ENCODE data around the gene STK26. TPM values are rescaled to one million over a fixed set of nuclear protein-coding genes. Genes with fewer than 3 reads are reported as not detected.

The STK26 gene
- total and polyA plus RNA-seq, 2 of the 13 experiments (the other 11 are each of a cell fraction or from before 2014, with no cell fraction given) = 16.9 to 47.9 TPM

- in situ Hi-C loops (cut with HindIII; ENCODE audit: extremely low pct_ligation_motif_present, low pct_unique_long_range_greater_than_20kb) (no loop called here), intact Hi-C loops (cut with micrococcal nuclease; ENCODE audit: unreplicated experiment) (no loop called here)
- 96% methylated on average over 2 of the region's 2 CpGs for WGBS (ENCODE audit: low lambda C conversion rate)
- DNase-seq (ENCODE audit: low spot score) (no peak), ATAC-seq (no peak), FAIRE-seq (no peak)
- Histone ChIP-seq H3K27me3 (ENCODE audit: control insufficient read depth in 1 of 2, insufficient read depth in 2 of 2, low read length in 2 of 2) (no peaks in the 10 kb centered on the region), H3K4me1 (ENCODE audit: insufficient read depth, low read length) (no peaks in the 10 kb centered on the region), H3K9ac (ENCODE audit: insufficient read depth, low read depth, low read length) (no peak overlapping the region), H3K4me3 (replicated peaks in 1 of 3; ENCODE audit: insufficient read depth in 1 of 3, low read depth in 2 of 3, low read length in 3 of 3) (no peak overlapping the region), H3K79me2 (ENCODE audit: insufficient read depth, low read length) (no peaks in the 10 kb centered on the region), H4K20me1 (ENCODE audit: insufficient read depth, low read length) (no peaks in the 10 kb centered on the region), H3K27ac (ENCODE audit: extremely low read length, insufficient read depth, low read length) (no peak overlapping the region), H3K9me3 (ENCODE audit: low read length) (no peaks in the 10 kb centered on the region), H3K36me3 (replicated peaks in 1 of 2; ENCODE audit: control insufficient read depth in 1 of 2, insufficient read depth in 2 of 2, low read length in 2 of 2) (peaks cover 0 to 4% of the 10 kb centered on the region in 2 experiments; a peak in 2 of 5 replicates), H2AFZ (ENCODE audit: low read length) (no peak overlapping the region), H3K4me2 (ENCODE audit: low read depth, low read length) (no peak overlapping the region)
- POLR2A ChIA-PET = no interaction called here
- no TSS peak for BruUV-seq (replicated peaks)
- TF ChIP-seq ZNF513 (CRISPR knock-in tag; conservative IDR thresholded peaks at IDR 0.05) (no peak), ZNF775 (CRISPR knock-in tag; IDR thresholded peaks at IDR 0.05; ENCODE audit: borderline replicate concordance) (no peak), NKX3-1 (CRISPR knock-in tag; IDR thresholded peaks at IDR 0.05) (no peak), ZNF138 (CRISPR knock-in tag; IDR thresholded peaks at IDR 0.05; ENCODE audit: low read depth) (no peak), ZNF598 (CRISPR knock-in tag; IDR thresholded peaks at IDR 0.05; ENCODE audit: borderline replicate concordance) (no peak), MXI1 (IDR thresholded peaks at IDR 0.05; ENCODE audit: borderline replicate concordance, low read depth, low read length) (no peak), KLF6 (CRISPR knock-in tag; IDR thresholded peaks at IDR 0.05) (no peak), ZNF672 (CRISPR knock-in tag; IDR thresholded peaks at IDR 0.05) (no peak), KLF16 (CRISPR knock-in tag; IDR thresholded peaks at IDR 0.05) (no peak), SMYD3 (CRISPR knock-in tag; IDR thresholded peaks at IDR 0.05) (no peak), KMT2B (CRISPR knock-in tag; IDR thresholded peaks at IDR 0.05) (no peak), ZNF136 (CRISPR knock-in tag; IDR thresholded peaks at IDR 0.05; ENCODE audit: low read depth) (no peak), REXO4 (CRISPR knock-in tag; IDR thresholded peaks at IDR 0.05; ENCODE audit: borderline replicate concordance) (no peak), ZNF563 (CRISPR knock-in tag; IDR thresholded peaks at IDR 0.05) (no peak), ZNF576 (CRISPR knock-in tag; IDR thresholded peaks at IDR 0.05) (no peak), ZNF691 (CRISPR knock-in tag; IDR thresholded peaks at IDR 0.05; ENCODE audit: borderline replicate concordance, low read depth) (no peak), KDM3A (CRISPR knock-in tag; IDR thresholded peaks at IDR 0.05; ENCODE audit: low read depth) (no peak), PAWR (CRISPR knock-in tag; IDR thresholded peaks at IDR 0.05; ENCODE audit: borderline replicate concordance) (no peak), MLLT10 (CRISPR knock-in tag; IDR thresholded peaks at IDR 0.05) (no peak), SRSF4 (IDR thresholded peaks at IDR 0.05; ENCODE audit: low read depth, low read length, poor library complexity, severe bottlenecking) (no peak)
- CTCF ChIA-PET (ENCODE audit: low intra/inter-chr PET ratio, low total read pairs) = no interaction called here
Measured at GRCh38 chrX:132058975-132059374, 35.9 kb downstream of the STK26 start.
